Muscle layer of duodenum (tissue), 2 donors: Measurements from ENCODE around the gene CAMKMT.

ENCODE experiments used
- H3K27ac ChIP-seq: one replicate; pipeline ENCODE4 v1.7.0; 2013; ENCODE audit warnings: mild to moderate bottlenecking, low read length
- H3K27me3 ChIP-seq: one replicate; pipeline ENCODE4 v1.7.0; 2013; ENCODE audit warnings: low read depth, mild to moderate bottlenecking, control low read depth, low read length
- H3K36me3 ChIP-seq, 2 donors: one replicate each; pipeline ENCODE4 v1.7.0; 2013; ENCODE audit warnings: low read length in 2 of 2, control low read depth in 1 of 2, mild to moderate bottlenecking in 1 of 2; ENCODE audit not compliant: insufficient read depth in 2 of 2, control insufficient read depth in 1 of 2
- H3K4me1 ChIP-seq, 2 donors: one replicate each; pipeline ENCODE4 v1.7.0; 2013; ENCODE audit warnings: low read length in 2 of 2, mild to moderate bottlenecking in 2 of 2, control low read depth in 1 of 2, moderate library complexity in 1 of 2; ENCODE audit not compliant: insufficient read depth in 2 of 2, control insufficient read depth in 1 of 2
- H3K4me3 ChIP-seq, 2 donors: one replicate each; pipeline ENCODE4 v1.7.0; 2013; ENCODE audit warnings: low read length in 2 of 2, low read depth in 1 of 2, mild to moderate bottlenecking in 1 of 2
- H3K9me3 ChIP-seq, 2 donors: one replicate each; pipeline ENCODE4 v1.7.0; 2013; ENCODE audit warnings: low read length in 2 of 2, control low read depth in 1 of 2, mild to moderate bottlenecking in 1 of 2; ENCODE audit not compliant: control insufficient read depth in 1 of 2
- donor health status: healthy.

Gene CAMKMT

GRCh38 chr2:44680983-44681531, 319.3 kb downstream of the CAMKMT start:
- Histone ChIP-seq H3K9me3 (no peaks in the 10 kb centered on the region), H3K36me3 (no peaks in the 10 kb centered on the region), H3K27me3 (no peaks in the 10 kb centered on the region), H3K4me1 (no peaks in the 10 kb centered on the region), H3K4me3 (no peak overlapping the region), H3K27ac (no peak overlapping the region)

DNA sequence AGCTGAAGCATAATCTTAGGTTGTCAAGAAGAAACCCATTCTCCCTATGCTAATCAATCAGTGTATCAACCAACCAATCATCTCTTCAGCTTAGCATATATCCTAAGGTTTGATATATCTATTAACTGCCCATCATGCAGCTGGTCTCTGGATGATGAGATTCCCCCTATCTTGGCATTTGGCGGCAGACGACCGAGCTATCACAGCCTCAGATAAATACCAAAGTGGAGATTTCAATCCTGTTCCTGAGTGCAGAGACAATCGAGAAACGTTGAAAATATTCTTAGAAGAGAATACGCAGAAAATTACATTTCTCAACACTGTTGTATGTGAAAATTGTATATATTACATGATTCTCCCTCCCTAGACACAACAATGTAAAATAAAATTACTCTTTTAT, 320.7 kb downstream of the CAMKMT start:
- Histone ChIP-seq H3K27me3 (no peaks in the 10 kb centered on the region), H3K4me1 (no peaks in the 10 kb centered on the region), H3K27ac (no peak overlapping the region), H3K36me3 (no peaks in the 10 kb centered on the region), H3K9me3 (no peaks in the 10 kb centered on the region), H3K4me3 (no peak overlapping the region)

- no peak overlapping the region for H3K27ac ChIP-seq
- H3K36me3 ChIP-seq, result no peaks in the 10 kb centered on the region
- no peaks in the 10 kb centered on the region for H3K9me3 ChIP-seq
- no peaks in the 10 kb centered on the region for H3K4me1 ChIP-seq
- H3K4me3 ChIP-seq, result no peak overlapping the region
- H3K27me3 ChIP-seq, result no peaks in the 10 kb centered on the region
These were observed 322.8 kb downstream of the CAMKMT start for GRCh38 chr2:44684559-44684958.

DNA sequence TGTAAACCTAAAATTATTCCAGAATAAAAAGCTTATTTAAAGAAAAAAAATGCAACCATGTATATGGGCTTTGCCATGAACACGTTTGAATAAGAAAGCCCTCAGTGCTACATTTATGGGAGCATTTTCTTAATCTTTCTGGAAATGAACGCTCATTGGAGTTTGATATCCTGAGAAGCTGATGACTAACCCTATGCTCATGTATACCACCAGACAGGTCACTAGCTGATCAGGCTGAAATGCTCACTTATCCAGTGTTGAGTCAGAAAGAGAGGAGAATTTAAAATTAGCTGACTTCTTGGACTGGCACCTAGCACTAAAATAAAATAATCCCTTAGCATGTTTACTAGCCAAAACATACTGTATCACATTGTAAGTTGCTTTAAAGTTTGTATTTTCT, 324.8 kb downstream of the CAMKMT start:
- Histone ChIP-seq H3K4me3 (no peak overlapping the region), H3K4me1 (no peaks in the 10 kb centered on the region), H3K27me3 (no peaks in the 10 kb centered on the region), H3K9me3 (no peaks in the 10 kb centered on the region), H3K36me3 (no peaks in the 10 kb centered on the region), H3K27ac (no peak overlapping the region)

DNA sequence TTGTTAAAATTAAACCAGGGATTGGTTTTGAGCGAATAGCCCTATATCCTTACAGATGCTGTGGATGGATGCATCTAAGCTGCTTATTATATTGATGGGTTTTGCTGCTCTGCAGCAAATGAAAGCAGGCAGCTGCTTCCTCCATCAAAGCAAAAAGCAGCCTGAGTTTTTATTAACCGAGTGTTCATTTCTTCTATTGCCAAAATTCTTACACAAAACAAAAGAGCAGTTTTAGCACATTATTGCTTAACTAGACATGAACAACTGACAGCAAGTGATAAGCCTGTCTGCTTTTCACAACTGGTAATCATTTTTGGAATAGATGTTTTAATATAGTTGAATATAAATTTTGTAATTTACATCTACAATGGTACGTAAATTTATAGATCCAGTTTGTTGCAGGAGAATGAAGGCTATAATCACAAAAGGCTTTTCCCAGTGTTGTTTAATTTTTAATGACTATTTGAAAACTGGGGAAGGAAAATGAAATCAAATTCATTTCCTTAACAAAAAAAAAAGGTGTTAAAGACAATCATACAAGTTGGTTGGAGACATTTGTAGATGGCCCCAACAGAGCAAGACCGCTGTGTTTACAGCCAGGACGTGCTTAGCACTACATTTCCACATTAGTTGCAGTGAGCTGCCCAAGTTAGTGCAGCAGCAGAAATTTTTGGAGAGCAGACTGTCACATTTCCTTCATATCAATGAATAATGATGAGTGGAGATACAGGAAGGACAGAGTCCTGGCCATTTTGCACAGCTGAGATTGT, 326.1 kb downstream of the CAMKMT start:
- Histone ChIP-seq H3K27ac (no peak overlapping the region), H3K4me1 (no peaks in the 10 kb centered on the region), H3K27me3 (no peaks in the 10 kb centered on the region), H3K9me3 (no peaks in the 10 kb centered on the region), H3K4me3 (no peak overlapping the region), H3K36me3 (no peaks in the 10 kb centered on the region)

DNA sequence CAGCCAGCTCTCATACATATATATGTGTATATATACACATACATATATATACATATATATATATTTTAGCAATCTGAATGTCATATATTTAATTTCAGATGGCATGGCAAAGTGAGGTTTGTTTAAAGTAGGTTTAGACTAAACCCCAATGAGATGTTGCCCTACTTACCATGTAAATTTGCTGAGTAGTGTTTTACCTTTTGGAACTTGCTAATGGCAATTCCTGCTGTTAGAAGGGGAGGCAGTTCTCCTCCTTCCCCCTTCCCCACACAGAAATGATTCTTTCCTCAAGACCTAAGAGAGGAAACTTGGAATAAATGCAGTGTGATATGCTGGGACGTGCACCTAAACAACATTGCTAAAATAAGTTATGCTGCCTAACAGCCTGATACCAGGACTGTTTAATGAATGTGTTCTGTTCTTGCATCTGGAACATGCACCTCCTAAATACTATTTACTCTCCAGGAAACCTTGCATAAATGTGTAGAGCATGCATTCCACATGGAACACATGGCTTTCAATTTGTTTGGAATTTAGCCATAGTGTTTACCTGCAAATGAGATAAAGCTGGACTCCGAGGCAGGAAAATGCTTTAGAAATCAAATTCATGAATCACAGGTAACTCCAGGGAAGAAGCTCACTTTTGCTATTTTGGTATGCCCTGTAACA, 326.8 kb downstream of the CAMKMT start:
- Histone ChIP-seq H3K9me3 (no peaks in the 10 kb centered on the region), H3K27ac (no peak overlapping the region), H3K4me1 (no peaks in the 10 kb centered on the region), H3K27me3 (no peaks in the 10 kb centered on the region), H3K36me3 (no peaks in the 10 kb centered on the region), H3K4me3 (no peak overlapping the region)

- H3K4me3 ChIP-seq, result no peak overlapping the region
- H3K36me3 ChIP-seq, result no peaks in the 10 kb centered on the region
- no peaks in the 10 kb centered on the region for H3K4me1 ChIP-seq
- H3K9me3 ChIP-seq, result no peaks in the 10 kb centered on the region
- no peaks in the 10 kb centered on the region for H3K27me3 ChIP-seq
- H3K27ac ChIP-seq, result no peak overlapping the region
These were observed 327.8 kb downstream of the CAMKMT start for GRCh38 chr2:44689516-44689915.

DNA sequence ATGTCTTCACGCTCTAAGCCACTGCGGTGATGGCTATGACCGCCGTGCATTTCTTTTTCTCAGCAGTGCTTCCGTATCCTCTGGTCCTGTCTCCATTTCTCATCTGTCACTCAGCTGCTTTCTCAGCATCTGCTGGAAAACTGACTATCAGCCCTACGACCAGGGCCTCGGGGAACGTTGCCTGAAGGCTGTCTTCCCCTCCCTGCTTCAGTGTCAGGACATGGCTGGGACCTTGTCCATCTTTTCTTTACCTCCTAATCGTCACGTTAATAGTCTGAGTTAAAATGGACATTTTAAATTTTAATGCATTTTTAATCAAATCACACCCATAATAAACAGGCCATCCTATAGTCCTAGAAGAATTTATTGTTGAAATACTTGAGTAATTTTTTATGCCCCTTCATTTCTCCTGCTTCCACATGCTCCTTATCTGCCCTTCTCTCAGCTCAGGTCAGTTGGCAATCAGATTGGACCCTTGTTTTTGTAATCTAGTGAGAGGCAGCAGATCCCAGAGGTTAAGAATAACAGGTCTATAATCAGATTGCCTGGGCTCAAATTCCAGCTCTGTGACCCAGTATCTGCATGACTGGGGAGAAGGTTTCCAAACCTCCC, 329.5 kb downstream of the CAMKMT start:
- Histone ChIP-seq H3K36me3 (no peaks in the 10 kb centered on the region), H3K9me3 (no peaks in the 10 kb centered on the region), H3K4me1 (no peaks in the 10 kb centered on the region), H3K27me3 (no peaks in the 10 kb centered on the region), H3K4me3 (no peak overlapping the region), H3K27ac (no peak overlapping the region)

DNA sequence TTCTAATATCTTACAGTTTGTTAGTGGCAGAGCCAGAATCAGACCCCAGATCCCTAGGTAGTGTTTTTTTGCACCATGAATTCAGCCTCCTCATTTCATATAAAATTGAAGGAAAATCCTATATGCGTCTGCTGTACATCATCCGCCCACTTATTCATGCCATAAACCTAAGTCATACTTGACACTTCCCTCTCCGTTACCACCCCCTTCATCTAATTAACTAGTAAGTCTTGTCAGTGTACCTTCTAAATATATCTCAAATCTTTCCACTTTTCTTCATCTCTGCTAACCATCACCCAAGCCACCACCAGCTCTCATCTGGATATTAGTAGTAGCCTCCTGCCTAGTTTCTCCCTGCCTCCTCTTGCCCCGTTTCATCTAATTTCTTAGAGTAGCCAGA, 331.1 kb downstream of the CAMKMT start:
- Histone ChIP-seq H3K4me1 (no peaks in the 10 kb centered on the region), H3K36me3 (no peaks in the 10 kb centered on the region), H3K4me3 (no peak overlapping the region), H3K27me3 (no peaks in the 10 kb centered on the region), H3K9me3 (no peaks in the 10 kb centered on the region), H3K27ac (no peak overlapping the region)

GRCh38 chr2:44700824-44701223, 339.1 kb downstream of the CAMKMT start:
- Histone ChIP-seq H3K9me3 (no peaks in the 10 kb centered on the region), H3K27ac (no peak overlapping the region), H3K36me3 (no peaks in the 10 kb centered on the region), H3K27me3 (no peaks in the 10 kb centered on the region), H3K4me3 (no peak overlapping the region), H3K4me1 (no peaks in the 10 kb centered on the region)

GRCh38 chr2:44705356-44705755, 343.6 kb downstream of the CAMKMT start:
- Histone ChIP-seq H3K9me3 (no peaks in the 10 kb centered on the region), H3K27ac (no peak overlapping the region), H3K4me3 (no peak overlapping the region), H3K27me3 (no peaks in the 10 kb centered on the region), H3K36me3 (no peaks in the 10 kb centered on the region), H3K4me1 (no peaks in the 10 kb centered on the region)
